Putamen (tissue), 1 donor: Measurements from ENCODE around the gene DKK1.
A peak's percentile ranks its signal among the peaks of the same experiment; 100 is the strongest.
"Not testable (repeated sequence)": the region's sequence is repeated elsewhere in the genome, so short reads cannot be mapped to it uniquely, and the experiment has no call there.

ENCODE experiments used
- DNase-seq: peaks from one replicate; pipeline ENCODE4 v3.0.0-alpha.2; 2016; ENCODE audit warnings: low spot score

Gene DKK1

GRCh38 chr10:52318136-52318701, 4.1 kb downstream of the DKK1 start:
- no peak for DNase-seq

- DNase-seq, result peak; percentile 20
Measured at GRCh38 chr10:52318822-52319464, 4.9 kb downstream of the DKK1 start.

GRCh38 chr10:52319926-52320325, 5.8 kb downstream of the DKK1 start:
- no peak for DNase-seq

GRCh38 chr10:52322323-52322722, 8.2 kb downstream of the DKK1 start:
- no peak for DNase-seq

GRCh38 chr10:52322936-52323335, 8.9 kb downstream of the DKK1 start:
- DNase-seq, result no peak

GRCh38 chr10:52326382-52326781, 12.3 kb downstream of the DKK1 start:
- no peak for DNase-seq

GRCh38 chr10:52331638-52332364, 17.7 kb downstream of the DKK1 start:
- no peak for DNase-seq

GRCh38 chr10:52332815-52333214, 18.7 kb downstream of the DKK1 start:
- DNase-seq, result no peak

- DNase-seq, result no peak
Measured at GRCh38 chr10:52334595-52334994, 20.5 kb downstream of the DKK1 start.

- no peak for DNase-seq
Measured at GRCh38 chr10:52335665-52336064, 21.6 kb downstream of the DKK1 start.

GRCh38 chr10:52337225-52337624, 23.1 kb downstream of the DKK1 start:
- no peak for DNase-seq

- DNase-seq, result no peak
Measured at GRCh38 chr10:52343439-52343838, 29.4 kb downstream of the DKK1 start.

GRCh38 chr10:52346394-52347326, 32.6 kb downstream of the DKK1 start:
- no peak for DNase-seq

GRCh38 chr10:52347327-52347667, 33.2 kb downstream of the DKK1 start:
- no peak for DNase-seq

GRCh38 chr10:52348037-52348564, 34.0 kb downstream of the DKK1 start:
- no peak for DNase-seq

GRCh38 chr10:52351914-52352330, 37.8 kb downstream of the DKK1 start:
- no peak for DNase-seq

- no peak for DNase-seq
Measured at GRCh38 chr10:52353205-52353604, 39.1 kb downstream of the DKK1 start.

GRCh38 chr10:52353960-52354394, 39.9 kb downstream of the DKK1 start:
- DNase-seq, result no peak

- DNase-seq, result no peak
Measured at GRCh38 chr10:52357971-52358370, 43.9 kb downstream of the DKK1 start.

GRCh38 chr10:52359441-52359840, 45.4 kb downstream of the DKK1 start:
- no peak for DNase-seq

GRCh38 chr10:52365547-52366432, 51.7 kb downstream of the DKK1 start:
- DNase-seq, result not testable (repeated sequence)
